GM12872 (cell line): ENCODE results near the gene NCLN.
A peak's percentile ranks its signal among the peaks of the same experiment; 100 is the strongest.

ENCODE experiments used
- TF ChIP-seq, protein P1 (sequence below): IDR thresholded peaks from 3 replicates; pipeline ENCODE4 v1.5.1; 2011; ENCODE audit warnings: low read depth, mild to moderate bottlenecking, low read length, moderate library complexity; ENCODE audit not compliant: insufficient read depth

Gene NCLN

DNA sequence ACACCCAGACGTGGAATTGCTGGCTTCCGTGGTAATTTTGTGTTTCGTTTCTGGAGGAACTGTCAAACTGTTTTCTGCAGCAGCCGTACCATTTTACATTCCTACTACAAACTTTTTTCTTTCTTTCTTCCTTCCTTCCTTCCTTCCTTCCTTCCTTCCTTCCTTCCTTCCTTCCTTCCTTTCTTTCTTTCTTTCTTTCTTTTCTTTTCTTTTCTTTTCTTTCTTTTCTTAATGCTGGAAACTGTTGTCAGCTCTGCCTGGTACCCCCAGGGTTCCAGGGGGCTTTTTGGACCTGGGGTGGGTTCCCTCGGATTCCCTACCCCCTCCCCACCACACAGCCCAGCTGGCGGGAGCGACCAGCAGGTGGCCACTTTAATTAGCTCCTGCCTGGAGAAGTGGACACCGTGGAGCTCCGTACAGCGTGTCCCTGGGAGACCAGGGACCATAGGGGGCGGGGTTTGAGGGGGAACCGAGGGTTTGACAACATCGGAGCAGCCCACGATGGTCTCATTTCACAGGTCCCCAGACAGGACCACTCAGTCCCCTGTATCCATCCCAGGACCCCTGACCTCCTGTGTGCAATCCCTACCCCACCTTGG is 63.1 kb downstream of the NCLN start:
- TF ChIP-seq, protein P1, sequence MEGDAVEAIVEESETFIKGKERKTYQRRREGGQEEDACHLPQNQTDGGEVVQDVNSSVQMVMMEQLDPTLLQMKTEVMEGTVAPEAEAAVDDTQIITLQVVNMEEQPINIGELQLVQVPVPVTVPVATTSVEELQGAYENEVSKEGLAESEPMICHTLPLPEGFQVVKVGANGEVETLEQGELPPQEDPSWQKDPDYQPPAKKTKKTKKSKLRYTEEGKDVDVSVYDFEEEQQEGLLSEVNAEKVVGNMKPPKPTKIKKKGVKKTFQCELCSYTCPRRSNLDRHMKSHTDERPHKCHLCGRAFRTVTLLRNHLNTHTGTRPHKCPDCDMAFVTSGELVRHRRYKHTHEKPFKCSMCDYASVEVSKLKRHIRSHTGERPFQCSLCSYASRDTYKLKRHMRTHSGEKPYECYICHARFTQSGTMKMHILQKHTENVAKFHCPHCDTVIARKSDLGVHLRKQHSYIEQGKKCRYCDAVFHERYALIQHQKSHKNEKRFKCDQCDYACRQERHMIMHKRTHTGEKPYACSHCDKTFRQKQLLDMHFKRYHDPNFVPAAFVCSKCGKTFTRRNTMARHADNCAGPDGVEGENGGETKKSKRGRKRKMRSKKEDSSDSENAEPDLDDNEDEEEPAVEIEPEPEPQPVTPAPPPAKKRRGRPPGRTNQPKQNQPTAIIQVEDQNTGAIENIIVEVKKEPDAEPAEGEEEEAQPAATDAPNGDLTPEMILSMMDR = no peak

DNA sequence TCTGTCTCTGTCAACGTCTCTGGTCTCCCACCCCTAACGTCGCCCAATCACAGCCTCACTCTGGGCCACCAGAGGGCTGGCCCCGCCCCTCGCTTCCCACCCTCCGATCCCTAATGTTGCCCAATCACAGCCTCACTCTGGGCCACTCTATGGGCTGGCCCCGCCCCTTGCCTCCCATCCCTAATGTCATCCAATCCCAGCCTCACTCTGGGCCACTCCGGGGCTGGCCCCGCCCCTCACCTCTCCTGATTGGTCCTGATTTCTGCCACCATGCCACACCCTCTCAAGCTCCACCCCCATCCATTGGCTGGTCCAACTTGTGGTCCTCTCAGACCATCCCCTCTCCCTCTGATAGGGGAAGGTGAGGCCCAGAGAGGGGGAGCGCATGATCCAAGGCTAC is 63.7 kb downstream of the NCLN start:
- TF ChIP-seq, protein P1 = no peak

DNA sequence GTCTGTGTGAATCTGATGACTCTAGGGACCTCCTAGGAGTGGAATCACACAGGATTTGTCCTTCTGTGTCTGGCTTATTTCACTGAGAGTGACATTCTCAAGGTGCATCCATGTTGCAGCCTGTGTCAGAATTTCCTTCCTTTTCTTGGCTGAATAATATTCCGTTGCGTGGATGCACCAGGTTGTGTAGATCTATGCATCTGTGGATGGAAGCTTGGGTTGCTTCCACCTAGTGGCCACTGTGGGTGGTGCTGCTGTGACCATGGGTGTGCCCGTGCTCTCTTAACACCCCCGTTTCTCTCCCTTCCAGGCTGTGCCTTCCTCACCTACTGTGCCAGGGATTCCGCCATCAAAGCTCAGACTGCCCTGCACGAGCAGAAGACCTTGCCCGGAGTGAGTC is 64.9 kb downstream of the NCLN start:
- TF ChIP-seq, protein P1 = peak; percentile 88

DNA sequence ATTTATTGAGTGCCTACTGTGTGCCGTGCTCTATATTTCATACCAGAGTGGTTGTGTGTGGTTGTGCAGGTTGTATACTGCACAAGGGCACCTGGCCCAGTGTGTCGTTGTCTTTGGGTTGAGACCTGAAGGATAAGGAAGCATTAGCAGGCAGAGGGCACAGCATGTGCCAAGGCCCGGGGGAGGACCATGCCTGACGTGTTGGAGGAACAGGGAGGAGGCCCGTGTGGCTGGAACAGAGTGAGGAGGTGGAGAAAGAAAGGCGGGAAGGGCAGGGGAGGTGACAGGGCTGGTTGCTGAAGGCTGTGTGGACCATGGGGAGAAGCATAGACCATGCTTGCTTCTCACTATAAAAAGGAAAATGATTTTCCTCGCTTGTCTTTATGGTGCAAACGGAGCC is 65.5 kb downstream of the NCLN start:
- TF ChIP-seq, protein P1 = no peak

DNA sequence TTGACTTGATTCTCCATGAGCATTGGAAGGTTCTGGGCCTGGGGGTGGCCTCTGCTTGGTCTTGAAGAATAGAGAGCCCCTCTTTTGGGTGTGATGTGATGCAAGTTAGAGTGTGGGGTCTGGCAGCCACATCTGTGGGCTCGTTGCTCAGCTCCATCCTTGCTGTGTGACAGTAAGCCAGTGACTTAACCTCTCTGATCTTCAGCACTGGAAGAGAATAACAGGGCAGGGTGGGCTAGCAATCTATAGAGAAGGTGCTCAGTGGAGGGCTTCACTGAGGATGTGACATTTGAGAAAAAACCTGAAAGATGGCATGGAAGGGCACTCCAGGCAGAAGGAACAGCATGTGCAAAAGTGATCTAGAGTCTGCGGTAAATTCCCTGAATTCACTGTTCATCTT is 66.9 kb downstream of the NCLN start:
- TF ChIP-seq, protein P1 = no peak

DNA sequence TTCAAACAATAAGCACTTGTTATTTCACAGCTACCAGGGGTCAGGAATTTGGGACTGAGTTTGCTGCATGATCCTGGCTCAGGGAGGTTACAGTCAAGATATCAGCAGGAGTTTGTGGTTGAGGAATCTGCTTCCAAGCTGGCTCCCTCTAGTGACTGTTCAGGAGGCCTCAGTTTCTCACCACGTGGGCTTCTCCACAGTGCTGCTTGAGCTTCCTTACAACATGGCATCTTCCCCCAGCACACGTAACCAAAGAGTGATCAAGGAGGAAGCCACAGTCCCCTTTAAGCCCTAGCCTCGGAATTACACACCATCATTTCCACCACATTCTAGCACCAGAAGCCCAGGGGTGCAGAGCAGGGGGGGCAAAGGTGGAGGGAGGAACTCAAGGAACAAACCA is 67.5 kb downstream of the NCLN start:
- TF ChIP-seq, protein P1 = no peak

DNA sequence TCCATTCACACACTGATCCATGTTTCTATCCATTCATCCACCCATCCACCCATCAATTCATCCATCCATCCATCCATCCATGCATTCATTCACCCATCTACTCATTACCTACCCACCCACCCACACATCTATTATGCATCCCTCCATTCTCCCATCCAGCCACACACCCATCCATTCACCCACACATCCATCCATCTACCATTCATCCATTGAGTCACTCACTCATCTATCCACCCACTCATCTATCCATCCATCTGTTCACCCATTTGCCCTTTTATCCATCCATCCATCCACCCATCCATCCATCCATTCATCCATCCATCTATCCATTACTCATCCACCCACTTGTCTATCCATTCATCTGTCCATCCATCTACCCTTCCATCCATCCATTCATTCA is 68.8 kb downstream of the NCLN start:
- TF ChIP-seq, protein P1 = no peak
